NCI-H526 treated with DMSO at 0.1 percent for 48 hours (cell line): ENCODE measurements around the gene PTTG1.

Experiments
- DNase-seq: peaks from one replicate; lab custom pipeline; 2025; lab: John Stamatoyannopoulos, UW

PTTG1 gene

DNA sequence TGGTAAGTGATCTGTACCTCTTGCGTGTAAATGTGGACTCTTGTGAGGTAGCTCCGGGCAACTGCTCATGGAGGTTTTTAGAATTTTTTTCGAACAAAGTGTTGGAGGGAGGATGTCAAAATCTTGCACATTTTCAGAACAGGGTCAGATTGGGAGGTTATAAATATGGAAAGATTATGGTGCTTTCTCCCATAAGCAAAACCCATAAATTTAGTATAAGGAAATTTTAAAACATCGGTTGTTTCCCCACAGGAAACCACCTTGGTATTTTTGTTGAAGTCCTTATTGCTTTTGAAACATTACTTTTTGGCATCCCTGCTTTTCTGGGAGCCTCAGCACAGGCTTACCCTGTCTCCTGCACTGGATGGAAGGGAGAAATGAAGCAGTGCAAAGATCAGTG, 33.9 kb downstream of the PTTG1 start:
- no peak for DNase-seq

DNA sequence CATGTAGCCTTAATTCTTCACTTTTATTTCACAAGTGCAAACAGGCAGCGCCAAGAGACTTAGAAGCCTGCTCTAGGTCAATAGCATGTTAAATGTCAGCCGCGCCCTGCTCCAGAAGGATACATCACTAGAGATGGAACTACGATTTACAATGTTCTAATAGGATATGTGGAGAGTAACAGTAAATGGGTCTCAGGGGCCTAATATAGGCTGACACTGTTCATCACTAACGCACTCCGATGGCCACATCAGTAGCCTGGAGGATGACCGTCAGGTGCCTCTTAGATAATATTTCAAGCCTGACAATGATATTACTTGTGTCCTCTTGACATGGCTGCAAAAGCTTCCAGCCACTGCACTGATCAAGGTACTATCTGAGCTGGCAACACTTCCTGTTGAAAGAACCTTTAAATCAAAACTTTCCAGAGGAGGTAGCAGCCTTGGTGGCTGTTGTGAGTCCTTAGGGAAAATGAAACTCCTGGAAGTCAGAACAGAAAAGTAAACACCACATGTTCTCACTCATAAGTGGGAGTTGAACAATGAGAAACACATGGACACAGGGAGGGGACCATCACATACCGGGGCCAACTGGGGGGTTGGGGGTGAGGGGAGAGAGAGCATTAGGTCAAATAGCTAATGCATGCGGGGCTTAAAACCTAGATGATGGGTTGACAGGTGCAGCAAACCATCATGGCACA, 35.0 kb downstream of the PTTG1 start:
- no peak for DNase-seq

DNA sequence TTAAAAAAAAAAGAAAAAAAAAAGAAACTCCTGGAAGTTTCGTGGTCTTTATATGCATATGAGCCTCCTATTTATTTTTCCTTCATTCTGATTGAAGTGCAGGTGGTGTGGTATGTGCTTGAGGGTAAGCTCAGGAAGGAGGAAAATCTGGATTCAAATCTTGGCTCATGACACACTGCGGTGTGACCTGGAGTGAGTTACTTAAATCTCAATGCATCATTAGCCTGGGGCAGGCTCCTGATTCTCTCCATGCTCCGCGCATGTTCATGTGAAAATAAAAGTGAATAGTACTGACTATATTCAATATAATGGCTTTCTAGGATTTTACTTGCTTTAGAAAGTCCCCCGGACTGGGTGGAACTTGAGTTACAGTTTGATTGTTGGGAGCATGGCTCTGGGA, 35.6 kb downstream of the PTTG1 start:
- no peak for DNase-seq

DNA sequence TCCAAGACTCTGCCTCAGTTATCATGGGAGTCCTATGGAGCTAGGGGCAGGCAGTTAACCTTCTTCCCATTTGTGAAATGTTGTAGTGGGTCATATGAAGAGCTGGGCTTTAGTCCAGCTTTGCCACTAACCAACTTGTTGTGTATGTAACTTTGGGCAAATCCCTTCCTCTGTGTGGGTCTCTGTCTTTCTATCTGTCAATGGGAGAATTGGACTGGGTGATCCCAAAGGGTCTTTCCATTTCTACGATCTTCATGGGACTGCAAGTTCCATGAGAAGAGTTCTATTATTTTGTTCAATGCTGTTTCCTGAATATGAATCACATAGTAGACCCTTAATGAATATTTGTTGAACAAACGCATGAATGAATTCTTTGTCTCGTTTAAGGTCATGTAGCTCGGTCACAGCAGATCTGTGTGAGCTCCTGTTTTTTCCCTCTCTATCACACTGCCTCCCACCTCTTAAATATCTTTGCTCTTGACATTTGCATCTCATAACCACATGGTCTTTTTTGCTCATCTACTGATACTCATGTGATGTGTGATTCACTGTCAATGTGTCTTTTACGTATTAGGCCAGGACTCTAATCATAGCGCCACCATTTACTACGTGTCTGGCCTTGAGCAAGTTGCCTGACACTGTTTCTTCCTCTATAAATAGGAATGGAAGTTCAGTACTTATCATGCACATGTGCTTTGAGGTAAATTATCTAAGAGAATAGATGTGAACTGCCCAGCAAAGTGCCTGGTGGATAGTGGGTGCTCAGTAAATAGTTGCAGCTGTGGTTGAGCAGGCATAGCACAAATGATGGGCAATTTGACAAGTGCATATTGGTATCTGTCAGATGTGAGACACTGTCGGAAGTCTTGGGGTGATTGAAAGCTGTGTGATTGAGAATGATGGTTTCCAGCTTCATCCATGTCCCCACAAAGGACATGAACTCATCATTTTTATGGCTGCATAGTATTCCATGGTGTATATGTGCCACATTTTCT, 37.4 kb downstream of the PTTG1 start:
- DNase-seq = no peak

DNA sequence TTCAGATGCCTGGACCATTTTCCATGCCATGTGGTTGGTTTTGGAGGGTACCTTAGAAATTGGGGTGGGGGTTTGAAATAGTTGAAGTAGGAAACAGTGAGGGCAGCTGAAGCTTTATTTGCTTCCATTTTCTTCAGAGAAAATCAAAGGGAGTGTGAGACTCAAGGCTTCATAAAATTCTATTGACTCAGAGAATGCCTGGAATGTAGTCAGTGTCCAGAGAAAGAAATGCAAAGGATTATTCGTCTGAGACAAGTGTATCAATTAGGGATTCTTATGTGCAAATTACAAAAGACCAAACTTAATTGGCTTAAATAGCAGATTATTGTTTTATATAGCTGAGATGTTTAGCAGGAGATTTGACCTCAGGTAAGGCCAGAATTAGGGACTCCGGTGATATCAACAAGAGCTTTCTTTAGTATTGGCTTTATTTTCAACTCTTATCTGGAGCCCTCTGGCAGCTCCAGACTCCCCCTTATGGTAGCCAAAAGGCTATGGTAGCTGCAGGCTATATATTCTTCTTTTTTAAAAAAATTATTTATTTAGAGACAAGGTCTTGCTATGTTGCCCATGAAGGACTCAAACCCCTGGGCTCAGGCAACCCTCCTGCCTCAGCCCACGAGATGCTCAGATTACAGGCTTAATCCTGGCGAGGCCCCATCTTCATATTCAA, 38.9 kb downstream of the PTTG1 start:
- no peak for DNase-seq

DNA sequence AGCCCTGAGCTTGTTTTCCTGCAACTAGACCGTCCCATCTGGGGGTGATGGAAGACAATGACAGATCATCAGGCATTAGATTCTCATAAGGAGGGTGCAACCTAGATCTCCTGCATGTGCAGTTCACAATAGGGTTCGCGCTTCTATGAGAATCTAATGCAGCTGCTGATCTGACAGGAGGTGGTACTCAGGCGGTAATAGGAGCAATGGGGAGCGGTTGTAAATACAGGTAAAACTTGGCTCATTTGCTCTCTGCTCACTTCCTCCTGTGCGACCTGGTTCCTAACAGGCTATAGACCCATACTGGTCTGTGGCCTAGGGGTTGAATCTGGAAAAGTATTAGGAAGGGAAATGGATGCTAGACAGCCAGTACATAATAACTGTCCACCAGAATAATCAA, 39.7 kb downstream of the PTTG1 start:
- DNase-seq = no peak

DNA sequence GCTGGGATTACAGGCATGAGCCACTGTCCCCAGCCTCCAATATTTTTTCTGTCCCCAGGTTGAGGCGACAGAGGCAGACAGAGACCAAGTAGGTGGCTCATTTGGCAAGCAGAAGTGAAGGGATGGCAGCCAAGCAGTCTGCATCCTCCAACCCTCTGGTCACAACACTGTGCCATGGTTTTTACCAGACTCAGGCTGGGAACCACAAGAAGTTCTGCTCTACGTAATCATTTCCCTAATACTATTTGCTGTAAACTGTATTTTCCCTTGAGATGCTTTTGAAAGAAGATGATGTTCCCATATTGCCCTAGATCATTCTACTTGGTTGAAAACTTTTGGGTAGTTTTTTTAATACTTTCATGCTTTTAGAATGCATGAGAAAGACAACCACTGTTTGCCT, 40.5 kb downstream of the PTTG1 start:
- no peak for DNase-seq

DNA sequence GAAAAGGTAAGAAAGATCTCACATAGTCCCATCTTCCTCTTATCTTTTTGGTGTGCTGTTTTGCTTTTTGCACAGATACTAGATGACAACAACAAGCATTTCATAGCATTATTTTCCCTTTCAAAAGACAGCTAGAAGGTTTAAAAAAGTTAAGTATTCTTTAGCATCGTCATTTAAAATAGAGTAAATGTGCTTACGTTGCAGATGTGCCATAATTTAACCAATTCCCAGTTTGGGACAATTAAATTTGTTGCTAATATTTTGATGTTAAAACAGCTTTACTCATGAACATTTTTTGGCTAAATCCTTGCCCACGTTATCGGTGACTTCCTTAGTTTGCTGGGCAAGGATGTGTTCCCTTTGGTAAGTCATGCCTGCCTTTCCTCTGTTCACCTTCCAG, 41.6 kb downstream of the PTTG1 start:
- no peak for DNase-seq

DNA sequence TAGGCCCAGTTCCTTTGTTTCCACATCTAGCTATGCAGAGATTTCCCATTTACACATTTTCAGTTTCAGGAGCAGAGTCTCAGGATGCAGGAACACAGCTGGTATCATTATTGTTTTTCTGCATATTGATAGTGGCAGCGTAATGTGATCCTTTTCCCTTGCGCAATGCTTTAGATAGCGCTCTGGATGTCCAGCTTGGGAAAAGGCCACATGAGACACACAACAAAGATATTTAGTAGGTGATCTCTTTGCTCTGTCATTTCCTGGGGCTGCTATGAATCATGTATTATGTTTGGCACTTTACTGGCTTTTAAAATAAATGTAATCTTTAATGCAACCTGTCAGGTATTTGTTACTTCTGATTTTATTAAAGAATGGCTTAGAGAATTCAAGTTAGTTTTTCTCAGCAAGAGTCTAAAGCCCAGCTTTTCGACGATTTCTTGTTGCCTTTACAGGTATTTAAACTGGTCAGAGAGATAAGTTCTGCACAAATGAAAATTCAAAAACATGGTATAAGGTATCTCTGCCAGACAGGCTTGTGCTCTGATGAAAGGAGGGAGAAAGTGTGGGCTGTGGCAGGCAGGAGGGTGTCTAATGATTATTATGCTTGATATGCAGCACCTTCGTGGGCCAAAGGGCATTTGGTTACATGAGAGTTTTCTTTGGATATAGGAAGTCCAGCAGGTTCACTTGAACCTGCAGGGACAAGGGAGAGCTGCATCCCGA, 42.2 kb downstream of the PTTG1 start:
- DNase-seq = no peak

DNA sequence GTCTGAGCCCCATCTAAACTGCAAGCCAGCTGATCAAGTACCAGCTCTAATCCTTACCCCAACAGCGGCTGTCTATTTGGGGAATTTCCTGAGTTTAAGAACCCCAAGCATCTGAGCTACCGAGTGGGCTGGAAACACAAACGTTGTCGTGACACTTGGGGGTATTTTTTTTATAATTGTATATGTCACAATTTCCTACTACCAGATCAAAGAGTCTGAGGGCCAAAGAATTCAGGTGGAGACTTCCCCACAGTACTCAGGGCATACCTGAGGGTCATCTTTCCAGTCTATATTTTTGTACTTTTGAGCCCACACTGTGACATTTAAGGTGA, 42.8 kb downstream of the PTTG1 start:
- no peak for DNase-seq

DNA sequence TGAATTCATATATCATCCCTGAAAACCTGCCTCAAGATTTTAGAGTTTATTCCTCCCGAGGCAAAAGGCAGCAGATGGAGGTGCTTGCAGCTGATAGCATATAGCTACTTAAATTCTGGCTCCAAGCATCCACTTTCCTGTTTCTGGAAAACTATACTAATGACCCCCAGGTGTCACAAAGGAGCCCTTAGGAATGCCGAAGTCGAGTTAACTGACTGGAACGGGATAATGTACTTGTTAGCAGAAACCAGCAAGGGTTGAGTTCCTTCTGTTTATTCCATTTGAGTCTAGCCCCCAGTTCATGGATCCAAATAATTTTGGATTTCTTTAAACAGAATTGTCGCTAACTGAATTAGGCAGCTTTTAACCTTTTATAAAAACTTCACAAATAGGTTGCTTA, 44.5 kb downstream of the PTTG1 start:
- no peak for DNase-seq

DNA sequence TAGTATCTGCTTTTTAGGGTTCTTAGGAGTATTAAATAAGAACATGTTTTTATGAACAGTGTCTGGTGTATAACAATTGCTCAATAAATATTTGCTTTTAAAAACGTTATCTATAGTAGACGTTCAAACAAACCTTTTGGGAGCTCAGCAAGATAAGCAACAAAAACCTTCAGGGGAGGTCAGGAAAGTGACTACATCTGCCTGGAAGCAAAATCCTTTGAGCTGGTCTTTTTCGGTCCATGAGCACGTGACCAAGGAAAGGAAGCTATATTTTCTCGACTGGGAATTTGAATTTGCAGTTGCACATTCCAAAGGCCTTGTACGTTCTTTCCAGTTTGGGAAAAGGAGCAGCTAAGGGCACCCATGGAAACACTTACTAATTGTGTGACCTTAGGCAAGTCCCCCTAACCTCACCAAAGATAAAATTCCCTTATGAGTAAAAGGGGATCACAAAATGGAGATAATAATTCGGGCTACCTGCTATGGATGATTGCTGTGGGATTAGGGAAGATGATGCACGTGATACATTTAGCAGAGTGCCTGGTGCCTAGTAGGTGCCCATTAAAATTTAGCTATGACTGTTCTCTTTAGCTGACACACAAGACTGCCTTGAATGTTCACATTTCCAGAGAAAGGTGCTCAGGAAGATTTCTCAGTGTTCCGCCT, 45.4 kb downstream of the PTTG1 start:
- DNase-seq = no peak

DNA sequence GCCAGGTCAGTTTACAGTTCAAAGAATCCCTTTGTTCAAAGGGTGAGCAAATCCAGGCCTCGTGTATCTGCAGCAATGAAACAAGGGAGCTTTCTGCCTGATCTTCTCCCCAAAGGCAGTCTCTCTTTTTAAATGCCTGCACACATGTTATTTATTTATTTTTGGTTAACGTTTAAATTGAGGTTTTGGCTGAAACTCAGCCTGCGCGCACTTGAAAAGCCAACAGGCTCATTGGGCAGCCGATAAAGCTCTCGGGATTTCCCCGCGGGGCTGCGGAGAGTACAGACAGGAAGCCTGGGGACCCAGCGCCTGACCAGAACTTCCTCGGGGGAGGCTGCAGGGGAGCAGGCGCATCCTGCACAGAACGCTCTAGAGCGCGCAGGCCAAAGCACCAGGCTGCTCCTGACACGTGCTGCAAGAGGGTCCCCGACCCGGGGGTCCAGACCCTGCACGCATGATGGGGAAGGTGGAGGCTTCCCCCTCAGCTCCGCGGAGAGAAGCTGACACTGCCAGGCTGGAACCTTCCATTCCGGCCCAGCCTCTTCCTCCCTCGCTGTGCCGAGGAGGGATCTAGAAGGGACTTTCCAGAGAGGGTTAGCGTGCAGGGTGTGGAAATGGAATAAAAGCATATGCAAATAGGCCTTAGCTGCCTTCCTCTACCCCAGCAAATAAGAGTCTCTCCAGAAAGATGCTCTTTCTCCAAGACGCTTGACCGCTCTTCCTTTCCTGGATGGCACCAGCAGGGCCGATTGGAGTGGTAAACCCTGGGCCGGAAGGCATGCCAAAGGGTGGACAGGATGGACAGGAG, 46.1 kb downstream of the PTTG1 start:
- no peak for DNase-seq

DNA sequence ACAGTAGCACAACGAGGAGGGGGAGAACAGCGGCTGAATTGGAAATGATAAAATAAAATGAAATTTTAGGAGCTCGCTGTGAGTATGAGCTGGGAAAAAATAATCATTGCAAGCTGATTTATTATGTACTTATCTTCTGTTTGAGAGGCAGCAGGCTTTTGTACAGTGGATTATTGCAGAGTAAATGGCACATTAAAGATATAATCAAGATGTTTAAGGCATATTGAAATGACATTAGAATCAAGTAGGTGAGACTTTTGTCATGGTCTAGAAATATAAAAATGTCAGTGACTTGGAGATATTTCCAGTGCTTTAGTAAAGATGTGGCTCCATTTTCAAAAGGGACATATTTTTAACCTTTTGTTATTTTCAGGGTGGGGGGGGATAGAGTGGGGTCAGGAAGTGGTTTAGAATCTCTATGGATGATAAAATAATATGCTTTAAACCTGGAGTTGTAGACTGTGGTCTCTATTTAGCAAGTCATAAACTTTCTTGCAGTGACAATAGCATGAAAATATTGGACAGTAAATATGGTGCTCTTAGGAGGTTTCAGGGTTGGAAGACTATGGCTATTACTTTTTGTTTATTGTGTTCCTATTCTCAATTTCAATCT, 46.8 kb downstream of the PTTG1 start:
- no peak for DNase-seq

DNA sequence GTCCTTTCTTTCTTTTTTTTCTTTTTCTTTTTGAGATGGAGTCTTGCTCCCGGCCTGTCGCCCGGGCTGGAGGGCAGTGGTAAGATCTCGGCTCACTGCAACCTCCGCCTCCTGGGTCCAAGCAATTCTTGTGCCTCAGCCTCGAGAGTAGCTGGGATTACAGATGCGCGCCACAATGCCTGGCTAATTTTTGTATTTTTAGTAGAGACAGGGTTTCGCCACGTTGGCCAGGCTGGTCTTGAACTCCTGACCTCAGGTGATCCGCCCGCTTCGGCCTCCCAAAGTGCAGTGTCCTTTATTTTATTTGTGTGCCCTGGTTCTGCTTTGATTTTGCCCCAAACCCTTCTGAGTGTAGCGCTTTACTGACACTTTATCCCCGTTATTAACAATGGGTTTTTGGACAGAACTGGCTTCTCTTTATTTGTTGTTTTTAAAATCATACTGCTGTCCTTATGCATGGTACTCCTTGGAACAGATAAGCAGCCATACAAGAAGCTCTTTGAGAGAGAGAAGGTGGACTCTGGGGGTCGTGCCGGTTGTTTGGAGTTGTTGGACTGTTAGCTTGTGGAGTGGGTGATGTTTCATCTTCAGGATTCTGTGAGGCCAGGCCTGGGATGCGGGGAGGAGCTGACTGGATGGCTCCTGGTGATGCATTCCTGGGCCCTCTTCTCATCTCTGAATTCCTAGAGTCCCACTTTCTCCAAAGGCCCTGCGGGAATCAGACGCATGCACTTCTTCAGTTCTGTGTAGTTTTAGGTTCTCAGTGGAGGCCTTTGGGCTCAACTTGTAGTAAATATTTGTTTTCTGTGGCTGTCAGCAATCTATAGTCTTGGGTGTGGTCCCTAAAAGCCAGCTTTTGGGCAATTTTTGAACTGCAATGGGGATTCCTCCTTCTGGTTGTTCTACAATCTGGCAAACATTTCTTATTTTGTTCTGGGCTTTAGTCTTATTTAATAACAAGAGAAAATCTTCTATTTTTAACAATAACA, 47.8 kb downstream of the PTTG1 start:
- DNase-seq = no peak

DNA sequence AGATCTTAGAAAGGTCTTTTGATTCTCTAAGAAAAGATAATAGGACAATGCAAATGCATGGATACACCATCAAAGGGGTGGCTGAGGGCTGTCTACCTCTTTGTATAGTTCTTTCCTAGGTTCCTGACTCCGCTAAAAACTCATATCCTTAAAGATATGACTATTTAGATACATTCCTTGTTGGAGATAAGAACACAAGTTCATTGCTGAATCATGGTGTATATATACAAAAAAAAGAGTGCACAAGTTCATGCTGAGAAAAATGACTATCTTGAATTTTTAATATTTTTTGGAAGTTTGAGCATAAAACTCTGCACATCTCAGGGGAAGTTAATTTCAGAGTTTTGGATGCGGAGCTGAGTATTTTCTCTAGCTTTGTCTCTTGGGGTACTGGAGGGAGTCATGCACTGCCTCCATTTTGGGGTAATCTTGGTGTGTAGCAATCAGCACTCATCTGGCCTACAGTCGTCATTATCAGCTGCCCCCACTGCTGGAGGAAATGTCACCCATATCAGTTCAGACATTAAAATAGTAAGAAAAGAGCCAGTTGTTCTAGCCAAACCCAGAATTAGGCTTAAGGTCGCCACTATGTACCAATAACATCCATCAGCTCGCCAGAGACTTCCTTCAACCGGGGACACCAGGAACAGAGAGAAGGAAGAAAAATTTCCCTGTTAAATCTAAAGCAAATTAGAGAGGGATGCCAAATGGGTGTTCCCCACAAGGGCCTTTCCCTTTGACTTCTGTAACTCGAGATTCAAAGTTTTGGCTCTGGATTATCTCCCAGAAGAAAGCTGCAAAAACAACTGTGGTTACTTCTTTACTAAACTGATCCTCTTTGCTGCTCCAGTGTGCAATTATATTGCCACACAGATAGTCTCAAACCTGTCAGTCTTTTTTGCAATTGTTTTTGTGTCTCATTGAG, 49.0 kb downstream of the PTTG1 start:
- DNase-seq = no peak

DNA sequence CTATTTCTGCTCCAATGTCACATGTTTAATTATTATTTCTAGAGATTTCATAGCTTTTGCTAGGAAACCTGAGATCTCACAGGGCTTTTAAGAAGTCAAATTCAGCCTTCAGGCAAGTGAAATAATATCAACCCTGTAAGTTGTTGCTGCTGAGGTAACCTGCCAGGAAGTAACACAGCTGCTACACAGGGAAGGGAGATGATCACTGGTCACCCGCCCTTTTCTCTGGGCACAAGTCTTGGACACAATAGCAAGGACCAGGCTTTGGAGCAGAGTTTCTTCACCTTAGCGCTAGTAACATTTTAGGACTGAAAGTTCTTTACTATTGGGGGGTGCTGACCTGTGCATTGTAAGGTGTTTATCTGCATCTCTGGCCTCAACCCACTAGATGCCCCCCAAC, 50.1 kb downstream of the PTTG1 start:
- DNase-seq = no peak

DNA sequence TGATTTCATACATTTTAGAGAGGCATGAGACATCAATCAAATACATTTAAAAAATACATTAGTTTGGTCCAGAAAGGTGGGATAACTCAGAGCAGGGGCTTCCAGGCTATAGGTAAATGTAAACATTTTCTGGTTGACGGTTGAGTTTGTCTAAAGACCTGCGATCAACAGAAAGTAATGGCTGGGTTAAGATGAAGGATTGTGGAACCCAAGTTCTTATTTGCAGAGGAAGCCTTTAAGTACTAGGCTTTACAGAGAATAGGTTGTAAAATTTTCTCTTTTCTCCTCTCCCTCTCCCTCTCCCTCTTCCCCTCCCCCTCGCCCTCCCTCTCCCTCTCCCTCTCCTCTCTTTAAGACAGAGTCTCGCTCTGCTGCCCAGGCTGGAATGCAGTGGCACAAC, 50.8 kb downstream of the PTTG1 start:
- no peak for DNase-seq
